HL-60 (cell line): ENCODE data around the gene MRTFA.

Source experiments
- DNase-seq, 2 experiments: peaks; one replicate each; pipeline ENCODE4 v3.0.0-alpha.2; 2010 to 2020; ENCODE audit warnings: low read depth in 1 of 2, low spot score in 1 of 2
- H3K27ac ChIP-seq: fragments of 250-450 bp; sonication (Bioruptor Pico); replicated peaks from 2 replicates; pipeline ENCODE4 v1.5.1; 2020; ENCODE audit warnings: mild to moderate bottlenecking, moderate library complexity
- H3K27me3 ChIP-seq: fragments of 250-450 bp; sonication (Bioruptor Pico); 2 replicates; pipeline ENCODE4 v1.5.1; 2021; ENCODE audit warnings: mild to moderate bottlenecking, moderate library complexity; ENCODE audit not compliant: insufficient read depth, poor library complexity, severe bottlenecking
- H3K4me3 ChIP-seq: replicated peaks from 2 replicates; pipeline ENCODE4 v1.5.1; 2011; ENCODE audit warnings: mild to moderate bottlenecking, control low read depth, low read length; ENCODE audit not compliant: insufficient read depth
- CTCF ChIP-seq: IDR thresholded peaks from one replicate; pipeline ENCODE4 v1.5.1; 2011; ENCODE audit warnings: low read length, control low read depth, inconsistent platforms; ENCODE audit not compliant: insufficient read depth
- GABPA ChIP-seq: IDR thresholded peaks from 2 replicates; pipeline ENCODE4 v1.6.1; 2012; ENCODE audit warnings: low read depth
- POLR2AphosphoS5 ChIP-seq: IDR thresholded peaks from 2 replicates; pipeline ENCODE4 v1.6.1; 2012; ENCODE audit warnings: low read depth
- REST ChIP-seq: IDR thresholded peaks from 2 replicates; pipeline ENCODE4 v1.6.1; 2012; ENCODE audit warnings: low read depth; ENCODE audit not compliant: insufficient replicate concordance
- SPI1 ChIP-seq: IDR thresholded peaks from 2 replicates; pipeline ENCODE4 v1.6.1; 2012; ENCODE audit warnings: low read depth, mild to moderate bottlenecking, borderline replicate concordance

MRTFA gene

GRCh38 chr22:40512426-40513136 is 123.9 kb downstream of the MRTFA start:
- DNase-seq, result no peak
- Histone ChIP-seq H3K4me3 (no peak overlapping the region), H3K27ac (no peak overlapping the region), H3K27me3 (no peaks in the 10 kb centered on the region)
- no peak for TF ChIP-seq GABPA
- TF ChIP-seq CTCF, result no peak
- TF ChIP-seq REST, result no peak
- no peak for TF ChIP-seq SPI1
- no peak for TF ChIP-seq POLR2AphosphoS5

- H3K4me3 ChIP-seq, result no peak overlapping the region
- no peak for DNase-seq
- TF ChIP-seq CTCF, result no peak
- no peak for TF ChIP-seq REST
- TF ChIP-seq SPI1, result no peak
- no peak for TF ChIP-seq POLR2AphosphoS5
- no peak for TF ChIP-seq GABPA
- H3K27me3 ChIP-seq, result no peaks in the 10 kb centered on the region
- no peak overlapping the region for H3K27ac ChIP-seq
Observed at GRCh38 chr22:40511604-40512003, 124.9 kb downstream of the MRTFA start.

GRCh38 chr22:40510631-40511364 is 125.7 kb downstream of the MRTFA start:
- DNase-seq, result no peak
- H3K27ac ChIP-seq, result no peak overlapping the region
- H3K27me3 ChIP-seq, result no peaks in the 10 kb centered on the region
- no peak overlapping the region for H3K4me3 ChIP-seq
- no peak for TF ChIP-seq GABPA
- no peak for TF ChIP-seq REST
- no peak for TF ChIP-seq CTCF
- TF ChIP-seq POLR2AphosphoS5, result no peak
- TF ChIP-seq SPI1, result no peak
